Caco-2 (cell line): ENCODE data around the gene C22orf39. TPM values are rescaled to one million over a fixed set of nuclear protein-coding genes. Genes with fewer than 3 reads are reported as not detected.

Experiments
- BruUV-seq: library from RNA; stranded (reverse); fragments of 400-500 nt; replicated peaks from 2 replicates; lab custom pipeline; 2021; lab: Mats Ljungman, UMichigan
- CTCF ChIA-PET: fragments of 300-600 bp; sonication (Branson Sonifier 250); formaldehyde crosslinking; loops from one replicate; lab custom pipeline; 2022; ENCODE audit warnings: antibody characterized with exemption; lab: Charles Lee
- POLR2A ChIA-PET: fragments of 300-600 bp; sonication (Branson Sonifier 250); formaldehyde crosslinking; loops from one replicate; lab custom pipeline; 2022; ENCODE audit warnings: antibody characterized with exemption; lab: Charles Lee
- DNase-seq, 2 experiments: peaks; one replicate each; pipeline versions ENCODE4 v3.0.0 to v3.0.0-alpha.2; 2020 to 2022
- H3K27me3 ChIP-seq: replicated peaks from 2 replicates; pipeline ENCODE4 v1.6.0; 2011; ENCODE audit warnings: low read length; ENCODE audit not compliant: control insufficient read depth, insufficient read depth
- H3K36me3 ChIP-seq: 2 replicates; pipeline ENCODE4 v1.5.1; 2011; ENCODE audit warnings: low read length; ENCODE audit not compliant: control insufficient read depth, insufficient read depth
- H3K4me1 ChIP-seq: fragments of 250-450 bp; sonication (Bioruptor Pico); 2 replicates; pipeline ENCODE4 v1.5.1; 2020; ENCODE audit warnings: mild to moderate bottlenecking
- H3K4me3 ChIP-seq: 2 replicates; pipeline ENCODE4 v1.5.1; 2011; ENCODE audit warnings: low read depth, mild to moderate bottlenecking, control low read depth, low read length
- H3K9me3 ChIP-seq: fragments of 250-450 bp; sonication (Bioruptor Pico); 2 replicates; pipeline ENCODE4 v1.5.1; 2020; ENCODE audit warnings: mild to moderate bottlenecking, moderate library complexity
- H3K27ac Mint-ChIP-seq: one replicate; pipeline ENCODE4 v1.8.0; 2022; ENCODE audit warnings: mixed read lengths; ENCODE audit not compliant: unreplicated experiment
- H3K27me3 Mint-ChIP-seq: one replicate; pipeline ENCODE4 v1.8.0; 2022; ENCODE audit warnings: mixed read lengths; ENCODE audit not compliant: insufficient read depth, unreplicated experiment
- H3K36me3 Mint-ChIP-seq: one replicate; pipeline ENCODE4 v1.8.0; 2022; ENCODE audit warnings: mild to moderate bottlenecking, mixed read lengths; ENCODE audit not compliant: insufficient read depth, unreplicated experiment
- H3K4me1 Mint-ChIP-seq: one replicate; pipeline ENCODE4 v1.8.0; 2022; ENCODE audit warnings: low read depth, mixed read lengths; ENCODE audit not compliant: unreplicated experiment
- H3K4me3 Mint-ChIP-seq: one replicate; pipeline ENCODE4 v1.8.0; 2022; ENCODE audit warnings: mild to moderate bottlenecking, moderate library complexity, mixed read lengths; ENCODE audit not compliant: unreplicated experiment
- H3K9me3 Mint-ChIP-seq: one replicate; pipeline ENCODE4 v1.8.0; 2022; ENCODE audit warnings: mixed read lengths; ENCODE audit not compliant: unreplicated experiment
- CTCF ChIP-seq, 2 experiments: fragments of 200-600 bp in 1 of 2; IDR thresholded peaks; 1 replicate in 1 of 2; 2 replicates in 1 of 2; pipeline versions ENCODE4 v1.5.1 to v1.8.0; 2011 to 2022; ENCODE audit warnings: antibody characterized with exemption in 1 of 2, control low read depth in 1 of 2, inconsistent platforms in 1 of 2, low read depth in 1 of 2, low read length in 1 of 2, mild to moderate bottlenecking in 1 of 2, moderate library complexity in 1 of 2; ENCODE audit not compliant: insufficient read depth in 1 of 2, severe bottlenecking in 1 of 2, unreplicated experiment in 1 of 2
- intact Hi-C: fragments of 100-400 bp; cut with micrococcal nuclease; formaldehyde crosslinking; loops from one replicate; pipeline ENCODE4 v1.10.0; 2022; ENCODE audit not compliant: unreplicated experiment
- total RNA-seq: library from RNA; stranded (reverse); gene quantifications from 2 replicates; pipeline ENCODE4 v1.2.3, GENCODE V29; 2022

C22orf39 gene
- total RNA-seq, 1 experiment from 2014 or later, result 36.1 TPM

DNA sequence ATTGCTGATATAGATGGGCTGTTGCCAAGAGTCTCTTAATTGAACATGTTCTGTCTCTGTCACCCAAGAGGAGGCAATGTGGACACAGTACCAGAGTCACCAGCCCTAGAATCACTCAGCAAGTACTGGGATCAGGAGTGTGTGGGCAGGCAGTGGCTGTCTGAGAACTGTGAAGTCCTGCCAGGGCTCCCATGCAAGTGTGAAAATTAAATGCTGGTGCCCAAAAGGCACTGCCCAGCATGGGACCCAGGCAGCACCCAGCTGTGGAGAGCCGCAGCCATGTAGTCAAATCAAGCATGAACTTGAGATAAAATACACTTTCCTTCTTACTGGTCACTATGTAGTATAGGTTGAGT lies 35.8 kb downstream of the C22orf39 start:
- CTCF ChIA-PET, result interaction anchor here (0.5 kb wide), 1 partner anchor 21 kb away, joined by 3 read pairs; no protein-coding TSS in a partner anchor
- no peaks in the 10 kb centered on the region for H3K4me1 ChIP-seq
- Mint-ChIP-seq H3K9me3 (no peaks in the 10 kb centered on the region), H3K27me3 (no peaks in the 10 kb centered on the region), H3K4me1 (no peaks in the 10 kb centered on the region), H3K4me3 (no peak overlapping the region), H3K27ac (no peak overlapping the region), H3K36me3 (peaks cover 31% of the 10 kb centered on the region)
- intact Hi-C loops, result no loop called here
- H3K4me3 ChIP-seq, result no peak overlapping the region
- H3K9me3 ChIP-seq, result no peaks in the 10 kb centered on the region
- BruUV-seq, result no TSS peak
- no peaks in the 10 kb centered on the region for H3K27me3 ChIP-seq
- no peaks in the 10 kb centered on the region; the same call in none of the 2 replicates for H3K36me3 ChIP-seq
- no peak for TF ChIP-seq CTCF (IDR thresholded peaks at IDR 0.05; ENCODE audit: insufficient read depth in 1 of 2, low read depth in 1 of 2, low read length in 1 of 2, severe bottlenecking in 1 of 2, unreplicated experiment in 1 of 2)
- POLR2A ChIA-PET, result interaction anchor here (0.6 kb wide), 1 partner anchor 73 kb away, joined by 3 read pairs; no protein-coding TSS in a partner anchor
- no peak for DNase-seq

GRCh38 chr22:19410941-19411689 lies 36.4 kb downstream of the C22orf39 start:
- no peaks in the 10 kb centered on the region for H3K4me1 Mint-ChIP-seq
- POLR2A ChIA-PET, result interaction anchor here (0.6 kb wide), 1 partner anchor 74 kb away, joined by 3 read pairs; no protein-coding TSS in a partner anchor
- Histone ChIP-seq H3K4me1 (no peaks in the 10 kb centered on the region), H3K4me3 (no peak overlapping the region), H3K36me3 (no peaks in the 10 kb centered on the region; the same call in none of the 2 replicates), H3K27me3 (no peaks in the 10 kb centered on the region), H3K9me3 (no peaks in the 10 kb centered on the region)
- no TSS peak for BruUV-seq
- no peak for DNase-seq
- no peaks in the 10 kb centered on the region for H3K27me3 Mint-ChIP-seq
- intact Hi-C loops, result no loop called here
- no peaks in the 10 kb centered on the region for H3K9me3 Mint-ChIP-seq
- H3K4me3 Mint-ChIP-seq, result no peak overlapping the region
- H3K27ac Mint-ChIP-seq, result no peak overlapping the region
- no peak for TF ChIP-seq CTCF (IDR thresholded peaks at IDR 0.05; ENCODE audit: insufficient read depth in 1 of 2, low read depth in 1 of 2, low read length in 1 of 2, severe bottlenecking in 1 of 2, unreplicated experiment in 1 of 2)
- peaks cover 35% of the 10 kb centered on the region for H3K36me3 Mint-ChIP-seq
- CTCF ChIA-PET, result interaction anchor here (0.5 kb wide), 1 partner anchor 20 kb away, joined by 3 read pairs; no protein-coding TSS in a partner anchor

DNA sequence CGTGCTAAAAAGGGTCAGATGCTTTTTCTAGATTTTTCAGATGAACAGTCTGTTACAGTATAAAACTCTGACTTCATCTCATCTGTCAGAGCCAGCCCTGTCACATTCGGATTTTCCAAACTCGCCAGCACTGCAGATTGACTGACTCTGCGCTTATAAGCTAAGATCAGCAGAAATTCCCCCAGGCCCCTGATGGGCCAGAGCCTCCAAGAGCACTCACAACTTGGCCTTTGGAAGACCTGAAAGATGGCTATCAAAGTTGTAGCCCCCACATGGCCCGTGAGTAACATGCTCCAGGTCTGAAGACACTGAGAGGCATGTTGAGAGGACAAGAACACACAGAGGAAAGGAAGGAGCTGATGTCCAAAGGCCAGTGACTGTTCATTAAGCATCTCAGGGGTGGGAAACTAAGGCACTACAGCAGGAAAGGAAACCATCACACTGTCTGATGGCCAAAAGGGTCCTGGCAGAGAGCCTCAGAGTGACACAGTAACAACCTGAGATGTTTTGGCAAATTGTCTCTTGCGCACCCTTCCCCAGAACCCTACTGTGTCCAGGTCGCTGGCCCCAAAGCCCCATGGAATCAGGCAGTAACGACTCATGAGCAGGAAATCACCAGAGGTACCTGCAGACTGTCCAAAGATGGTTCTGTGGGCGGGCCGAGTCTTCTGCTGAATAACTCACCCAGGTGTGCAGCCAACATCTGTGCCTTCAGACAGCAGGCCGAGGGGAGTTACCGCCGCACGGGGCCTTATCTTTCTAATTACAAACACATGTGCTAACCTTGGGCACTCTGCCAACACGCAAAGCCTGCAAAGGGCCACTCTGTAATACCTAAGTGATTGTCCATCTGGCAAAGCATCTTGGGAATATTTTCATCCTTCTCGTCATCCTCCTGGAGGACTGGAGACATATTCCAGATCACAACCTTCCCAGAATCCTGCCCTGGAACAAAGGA lies 39.6 kb downstream of the C22orf39 start:
- Histone ChIP-seq H3K9me3 (no peaks in the 10 kb centered on the region), H3K36me3 (peaks cover 3% of the 10 kb centered on the region), H3K27me3 (no peaks in the 10 kb centered on the region), H3K4me1 (no peaks in the 10 kb centered on the region), H3K4me3 (no peak overlapping the region)
- Mint-ChIP-seq H3K4me3 (no peak overlapping the region), H3K4me1 (no peaks in the 10 kb centered on the region), H3K27ac (no peak overlapping the region), H3K36me3 (peaks cover 45% of the 10 kb centered on the region), H3K9me3 (no peaks in the 10 kb centered on the region), H3K27me3 (no peaks in the 10 kb centered on the region)
- no TSS peak for BruUV-seq
- ChIA-PET POLR2A (no interaction called here), CTCF (no interaction called here)
- TF ChIP-seq CTCF (IDR thresholded peaks at IDR 0.05; ENCODE audit: insufficient read depth in 1 of 2, low read depth in 1 of 2, low read length in 1 of 2, severe bottlenecking in 1 of 2, unreplicated experiment in 1 of 2), result no peak
- DNase-seq, result no peak
- intact Hi-C loops, result no loop called here
